UCSD-AML1 (cell line): ENCODE results near the gene OXT.

Experiments used
- DNase-seq: peaks from one replicate; lab custom pipeline; 2025; ENCODE audit not compliant: unreplicated experiment; lab: John Stamatoyannopoulos, UW

The OXT gene

DNA sequence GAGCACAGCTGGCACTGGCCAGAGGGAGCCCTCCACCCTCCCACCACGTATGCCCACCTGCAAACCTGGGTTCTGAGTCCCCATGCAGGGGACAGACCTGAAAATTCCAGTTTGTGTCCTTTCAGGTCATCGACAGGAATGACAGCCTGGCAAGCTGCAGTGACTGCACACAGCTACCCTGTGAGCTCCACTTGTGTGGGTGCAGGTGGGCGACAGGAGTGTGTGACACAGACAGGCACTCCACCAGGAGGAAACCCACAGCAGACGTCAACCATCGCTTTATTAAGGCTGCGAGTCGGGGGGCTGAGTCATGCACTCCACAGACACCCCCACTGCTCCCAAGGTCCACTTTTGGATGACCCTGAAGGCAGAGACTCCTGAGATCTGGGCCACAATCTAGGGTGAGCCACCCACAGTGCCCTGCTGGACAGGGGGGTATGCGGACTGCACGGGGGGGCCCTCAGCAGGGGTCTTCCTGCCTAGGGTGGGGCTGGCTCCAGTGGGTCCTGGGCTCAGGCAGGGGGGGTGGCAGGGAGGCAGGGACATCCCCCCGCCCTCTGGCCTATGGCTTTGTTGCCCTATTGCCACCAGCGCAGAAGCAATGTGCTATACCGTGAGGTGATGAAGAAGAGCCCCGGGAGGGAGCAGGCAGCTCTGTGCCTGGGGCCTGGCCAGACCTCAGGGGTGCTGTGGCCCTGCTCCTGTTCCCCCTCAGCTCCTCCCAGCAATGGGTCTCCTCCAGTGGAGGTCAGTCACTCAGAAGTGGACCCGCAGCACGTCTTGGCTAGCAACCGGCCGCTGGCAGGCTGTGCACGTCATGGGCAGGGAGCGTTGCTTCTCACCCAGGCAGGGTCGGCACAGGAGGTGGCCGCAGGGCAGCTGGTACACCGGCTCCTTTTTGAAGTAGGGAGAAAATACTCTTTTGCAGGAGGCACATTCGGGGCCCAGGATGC is 38.2 kb downstream of the OXT start:
- no peak for DNase-seq

DNA sequence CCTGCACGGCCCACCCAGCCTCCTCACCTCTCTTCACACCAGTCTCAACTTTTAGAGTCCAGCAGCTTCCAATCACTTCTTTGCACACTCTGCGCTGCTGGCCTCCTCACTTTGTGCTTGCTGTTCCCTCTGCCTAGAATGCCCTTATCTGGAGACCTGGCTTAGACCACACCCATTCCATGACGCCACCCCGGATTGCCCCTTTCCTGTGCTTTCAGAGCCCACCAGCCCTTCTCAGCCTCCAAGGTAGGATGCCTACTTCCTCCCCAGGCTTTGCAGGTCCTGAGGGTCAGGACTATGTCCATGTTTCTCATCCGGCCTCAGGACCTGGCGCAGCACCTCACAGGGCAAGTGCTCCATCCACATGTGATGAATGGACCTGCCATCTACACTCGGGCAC is 40.1 kb downstream of the OXT start:
- DNase-seq = no peak

DNA sequence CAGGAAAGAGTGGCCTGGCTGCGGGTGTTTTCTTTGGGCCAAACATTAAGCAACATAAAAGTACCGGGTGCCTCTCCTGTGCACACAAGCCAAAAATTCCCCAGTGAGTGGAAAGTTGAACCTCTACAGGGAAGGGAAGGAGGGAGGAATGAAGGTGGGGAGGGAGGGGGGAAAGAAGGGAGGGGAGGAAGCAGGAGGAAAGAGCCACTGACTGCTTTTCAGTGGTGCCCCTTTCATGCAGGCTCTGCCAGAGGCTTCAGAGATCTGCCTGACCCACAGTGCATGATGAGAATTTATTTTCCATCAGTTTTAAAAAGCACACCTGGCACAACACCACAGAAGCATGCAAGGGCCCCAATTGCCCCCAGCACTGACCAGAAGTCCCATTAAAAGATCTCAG is 40.6 kb downstream of the OXT start:
- DNase-seq = no peak

DNA sequence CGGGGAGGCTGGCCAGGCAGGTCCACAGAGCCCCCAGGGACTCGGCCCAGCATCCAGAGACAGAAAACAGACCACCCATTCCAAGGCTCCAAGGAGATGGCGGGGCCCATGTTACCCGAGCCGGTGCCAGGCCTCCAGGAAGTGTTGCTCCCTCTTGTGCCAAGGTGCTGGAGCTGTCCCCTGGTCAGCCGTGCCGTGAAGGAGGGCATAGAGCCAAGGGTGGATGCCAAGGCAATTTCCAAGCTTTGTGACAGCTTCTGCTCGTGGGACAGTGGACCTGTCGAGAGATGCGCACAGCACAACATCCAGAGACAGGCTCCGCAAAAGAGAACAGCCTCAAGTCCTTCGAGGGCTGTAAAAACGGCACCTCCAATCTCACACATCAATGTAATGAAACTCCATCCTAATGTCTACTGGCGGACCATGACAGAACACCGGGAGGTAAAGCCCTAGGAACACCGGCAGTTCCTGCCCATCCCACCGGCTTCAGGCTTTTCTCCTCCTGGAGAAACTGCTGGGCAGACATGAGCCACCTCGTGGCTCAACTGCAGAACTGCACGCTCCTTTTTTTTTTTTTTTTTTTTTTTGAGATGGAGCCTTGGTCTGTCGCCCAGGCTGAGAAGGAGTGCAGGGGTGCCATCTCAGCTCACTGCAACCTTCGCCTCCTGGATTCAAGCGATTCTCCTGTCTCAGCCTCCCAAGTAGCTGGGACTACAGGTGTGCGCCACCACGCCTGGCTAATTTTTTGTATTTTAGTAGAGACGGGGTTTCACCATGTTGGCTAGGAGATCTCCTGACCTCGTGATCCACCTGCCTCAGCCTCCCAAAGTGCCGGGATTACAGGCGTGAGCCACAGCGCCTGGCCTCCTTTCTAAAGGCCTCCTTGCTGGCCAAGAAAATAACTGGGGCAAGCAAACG is 44.0 kb downstream of the OXT start:
- no peak for DNase-seq

DNA sequence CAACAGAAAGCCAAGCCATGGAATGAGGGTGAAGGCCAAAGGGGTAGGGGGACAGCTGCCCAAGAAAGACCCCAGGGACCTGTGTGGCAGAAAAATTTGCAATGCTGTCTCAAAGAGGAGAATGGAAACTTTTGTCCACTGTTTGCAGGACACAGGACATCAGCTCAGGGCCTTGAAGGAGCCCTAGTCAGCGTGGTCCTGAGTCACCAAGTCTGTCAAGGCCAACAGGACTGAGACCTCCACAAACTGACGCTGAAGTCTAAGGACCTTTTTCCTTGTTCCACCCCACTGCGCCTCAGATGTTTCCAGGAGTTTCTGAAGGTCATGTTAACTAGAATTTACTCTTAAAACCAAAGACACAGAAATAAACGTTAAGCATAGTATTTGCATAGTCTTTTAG is 44.9 kb downstream of the OXT start:
- no peak for DNase-seq

DNA sequence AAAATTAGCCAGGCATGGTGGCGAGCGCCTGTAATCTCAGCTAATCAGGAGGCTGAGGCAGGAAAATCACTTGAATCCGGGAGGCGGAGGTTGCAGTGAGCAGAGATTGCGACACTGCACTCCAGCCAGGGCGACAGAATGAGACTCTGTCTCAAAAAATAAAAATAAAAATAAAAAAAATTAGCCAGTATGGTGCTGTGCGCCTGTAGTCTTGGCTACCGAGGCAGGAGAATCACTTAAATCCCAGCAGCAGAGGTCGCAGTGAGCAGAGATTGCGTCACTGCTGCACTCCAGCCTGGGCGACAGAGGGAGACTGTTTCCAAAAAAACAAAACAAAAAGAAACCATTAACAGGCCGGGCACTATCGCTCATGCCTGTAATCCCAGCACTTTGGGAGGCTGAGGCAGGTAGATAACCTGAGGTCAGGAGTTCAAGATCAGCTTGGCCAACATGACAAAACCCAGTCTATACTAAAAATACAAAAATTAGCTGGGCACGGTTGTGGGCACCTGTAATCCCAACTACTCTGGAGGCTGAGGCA is 46.5 kb downstream of the OXT start:
- DNase-seq = peak; percentile 28

DNA sequence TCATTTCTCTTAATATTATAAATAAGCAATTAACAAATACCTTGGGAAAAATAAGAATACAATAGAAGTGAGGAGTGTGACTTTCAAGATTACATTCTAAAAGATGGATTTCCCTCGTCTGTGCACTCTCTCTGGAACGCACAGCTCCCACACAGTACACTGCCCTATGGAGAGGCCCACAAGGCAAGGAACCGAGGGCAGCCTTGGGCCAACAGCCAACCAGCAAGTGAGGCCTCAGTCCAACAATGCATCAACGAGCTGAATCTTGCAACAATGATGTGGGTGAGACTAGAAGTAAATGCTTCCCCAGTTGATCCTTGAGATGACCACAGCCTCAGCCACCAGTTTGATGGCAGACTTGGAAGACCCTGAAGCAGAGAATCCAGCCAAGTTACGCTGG is 47.6 kb downstream of the OXT start:
- no peak for DNase-seq

DNA sequence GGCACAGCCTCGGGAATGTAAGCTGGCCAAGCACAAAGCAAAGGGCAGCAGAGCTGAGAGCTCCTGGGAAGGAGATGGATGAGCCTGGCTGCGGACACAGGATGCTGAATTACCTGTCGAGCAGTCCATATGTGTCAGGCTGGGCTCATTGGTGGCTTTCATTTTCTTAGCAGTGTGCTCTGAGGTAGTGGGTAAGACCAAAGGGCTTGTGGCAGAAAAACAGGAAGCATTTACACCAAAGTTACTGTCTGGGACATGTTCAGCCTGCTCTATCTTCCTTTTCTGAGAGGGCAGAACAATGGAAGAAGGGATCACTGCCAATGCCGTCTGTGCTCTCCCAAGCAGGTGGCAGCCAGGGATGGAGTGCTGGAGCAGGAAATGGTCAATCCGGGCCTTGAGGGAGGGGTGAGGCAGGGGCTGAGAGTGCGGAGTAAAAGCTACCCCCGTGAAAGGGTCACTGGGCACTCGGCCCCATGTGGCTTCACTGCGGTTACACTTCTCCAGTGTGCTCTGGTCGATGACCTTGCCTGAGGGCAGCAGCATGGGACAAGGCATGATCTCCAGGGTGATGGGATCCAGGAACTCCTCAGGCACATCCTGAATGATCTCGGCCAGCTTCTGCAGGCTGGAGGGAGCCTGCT is 50.0 kb downstream of the OXT start:
- DNase-seq = no peak
